Gastrocnemius medialis (tissue), 4 donors: Measurements from ENCODE around the gene OMD.

ENCODE experiments used
- CTCF ChIP-seq, 5 experiments: fragments of 450-650 bp in 3 of 5; fragments of 200-600 bp in 2 of 5; sonication (generic) in 2 of 5; IDR thresholded peaks in 4 of 5; conservative IDR thresholded peaks in 1 of 5; 1 replicate in 4 of 5; 2 replicates in 1 of 5; pipeline ENCODE4 v1.5.1; 2016 to 2019; ENCODE audit warnings: antibody characterized with exemption in 5 of 5, mild to moderate bottlenecking in 3 of 5, moderate library complexity in 3 of 5
- POLR2A ChIP-seq, 2 donors: fragments of 450-650 bp; IDR thresholded peaks; one replicate each; pipeline ENCODE4 v1.6.1; 2017; ENCODE audit warnings: antibody characterized with exemption in 2 of 2, mild to moderate bottlenecking in 2 of 2, moderate library complexity in 2 of 2

GRCh38 chr9:92467511-92467910, 43.2 kb upstream of the OMD start:
- TF ChIP-seq CTCF (IDR thresholded peaks at IDR 0.05 in 4 of 5, conservative IDR thresholded peaks at IDR 0.05 in 1 of 5) (no peak), POLR2A (IDR thresholded peaks at IDR 0.05) (no peak)
